Motor neuron (in vitro differentiated cells): ENCODE data around the gene PYDC1. TPM values are rescaled to one million over a fixed set of nuclear protein-coding genes. Genes with fewer than 3 reads are reported as not detected.

Source experiments
- ATAC-seq, 8 experiments: fragments of 200-7000 bp; cut with Tn5 transposase; replicated peaks in 6 of 8; 2 replicates each; pipeline ENCODE4 v1.8.0; 2021; ENCODE audit warnings: mild to moderate bottlenecking in 8 of 8, moderate library complexity in 8 of 8
- H3K27ac ChIP-seq, 2 donors: fragments of 250-450 bp; sonication (Bioruptor Pico); 2 replicates each; pipeline ENCODE4 v1.9.0; 2021; ENCODE audit warnings: antibody characterized with exemption in 2 of 2, mild to moderate bottlenecking in 2 of 2, moderate library complexity in 1 of 2
- H3K4me1 ChIP-seq, 2 donors: fragments of 250-450 bp; sonication (Bioruptor Pico); replicated peaks in 1 of 2; 2 replicates each; pipeline ENCODE4 v1.6.1; 2021; ENCODE audit warnings: antibody characterized with exemption in 2 of 2, mild to moderate bottlenecking in 2 of 2, moderate library complexity in 1 of 2
- H3K4me3 ChIP-seq, 5 donors: fragments of 250-450 bp; sonication (Bioruptor Pico); 2 replicates each; pipeline ENCODE4 v1.9.0; 2021; ENCODE audit warnings: antibody characterized with exemption in 5 of 5, mild to moderate bottlenecking in 5 of 5, moderate library complexity in 4 of 5
- WGBS, 10 experiments: fragments of 450-650 bp; shearing (Covaris generic); methylation state at CpG; one replicate each; pipeline ENCODE4 v1.0.0; 2022; 5-methylcytosine and 5-hydroxymethylcytosine counted together
- in situ Hi-C, 9 experiments: fragments of 400-800 bp; cut with MboI; loops; one replicate each; pipeline ENCODE4 v1.15.0; 2021; ENCODE audit warnings: low sequenced_read_pairs in 9 of 9, low pct_unique_long_range_greater_than_20kb in 2 of 9; ENCODE audit not compliant: unreplicated experiment in 9 of 9
- total RNA-seq, 8 experiments: library from RNA; unstranded; fragments of 300-600 nt; gene quantifications; 2 replicates each; pipeline versions ENCODE4 v1.2.3 to v1.2.4, GENCODE V29; 2022

PYDC1 gene
- total RNA-seq, 8 experiments from 2014 or later, result 0.22 to 0.52 (median 0.39) TPM; not detected in 4

- no peak for ATAC-seq
- 60 to 100% (median 88%) methylated on average over 1 to 2 of the region's 2 CpGs; no CpG with 5 or more reads in 2 of the 10 experiments for WGBS, 10 experiments
- H3K4me3 ChIP-seq, result no peak overlapping the region
- in situ Hi-C loops, result no loop called here
- no peaks in the 10 kb centered on the region for H3K4me1 ChIP-seq
- H3K27ac ChIP-seq, result no peak overlapping the region
Observed at GRCh38 chr16:31189412-31189778, 27.5 kb downstream of the PYDC1 start.

- ATAC-seq, result no peak
- in situ Hi-C loops, result no loop called here
- Histone ChIP-seq H3K4me3 (no peak overlapping the region), H3K4me1 (no peaks in the 10 kb centered on the region), H3K27ac (no peak overlapping the region)
- WGBS, 10 experiments, result 80 to 100% (median 100%) methylated on average over 1 to 3 of the region's 3 CpGs; no CpG with 5 or more reads in 1 of the 10 experiments
Observed at GRCh38 chr16:31188450-31189411, 28.2 kb downstream of the PYDC1 start.

- Histone ChIP-seq H3K27ac (no peak overlapping the region), H3K4me3 (no peak overlapping the region), H3K4me1 (peaks cover 2 to 6% of the 10 kb centered on the region in 2 donors)
- 80 to 100% (median 97%) methylated on average over 1 to 8 of the region's 8 CpGs; no CpG with 5 or more reads in 1 of the 10 experiments for WGBS, 10 experiments
- no peak for ATAC-seq
- in situ Hi-C loops, result no loop called here
Observed at GRCh38 chr16:31187808-31188189, 29.1 kb downstream of the PYDC1 start.

- no peak overlapping the region for H3K27ac ChIP-seq
- WGBS, 10 experiments, result 65 to 97% (median 90%) methylated on average over 2 to 10 of the region's 10 CpGs; no CpG with 5 or more reads in 1 of the 10 experiments
- peak in 5 of 8 experiments; percentile 7 to 25 (median 17) for ATAC-seq
- H3K4me1 ChIP-seq, result peaks cover 9 to 12% of the 10 kb centered on the region in 2 donors
- H3K4me3 ChIP-seq, result no peak overlapping the region
- in situ Hi-C loops, result no loop called here
Observed at GRCh38 chr16:31186930-31187807, 29.8 kb downstream of the PYDC1 start.

- in situ Hi-C loops, result no loop called here
- Histone ChIP-seq H3K27ac (no peak overlapping the region), H3K4me3 (no peak overlapping the region), H3K4me1 (peaks cover 13 to 17% of the 10 kb centered on the region in 2 donors)
- WGBS, 10 experiments, result 69 to 100% (median 94%) methylated on average over 1 to 7 of the region's 7 CpGs
- no peak for ATAC-seq
Observed at GRCh38 chr16:31186176-31186575, 30.8 kb downstream of the PYDC1 start.

GRCh38 chr16:31185339-31185738 lies 31.6 kb downstream of the PYDC1 start:
- Histone ChIP-seq H3K4me3 (no peak overlapping the region), H3K4me1 (peaks cover 13 to 17% of the 10 kb centered on the region in 2 donors), H3K27ac (no peak overlapping the region)
- in situ Hi-C loops, result no loop called here
- ATAC-seq, result no peak
- WGBS, 10 experiments, result 17 to 100% (median 85%) methylated on average over 1 to 5 of the region's 5 CpGs; no CpG with 5 or more reads in 1 of the 10 experiments

GRCh38 chr16:31184888-31185287 lies 32.0 kb downstream of the PYDC1 start:
- 96 to 100% (median 100%) methylated on average over 2 to 12 of the region's 14 CpGs; no CpG with 5 or more reads in 5 of the 10 experiments for WGBS, 10 experiments
- peaks cover 13 to 17% of the 10 kb centered on the region in 2 donors for H3K4me1 ChIP-seq
- in situ Hi-C loops, result no loop called here
- ATAC-seq, result no peak
- no peak overlapping the region for H3K27ac ChIP-seq
- no peak overlapping the region for H3K4me3 ChIP-seq

GRCh38 chr16:31183432-31184428 lies 33.2 kb downstream of the PYDC1 start:
- in situ Hi-C loops, result no loop called here
- no peak overlapping the region for H3K4me3 ChIP-seq
- peaks cover 16 to 21% of the 10 kb centered on the region in 2 donors for H3K4me1 ChIP-seq
- ATAC-seq, result no peak
- no peak overlapping the region for H3K27ac ChIP-seq
- WGBS, 10 experiments, result 67 to 96% (median 91%) methylated on average over 2 to 9 of the region's 10 CpGs; no CpG with 5 or more reads in 2 of the 10 experiments

GRCh38 chr16:31182391-31182790 lies 34.5 kb downstream of the PYDC1 start:
- peak overlapping the region; percentile 86 to 97 (median 92) for H3K4me3 ChIP-seq
- peak in 2 of 8 experiments; percentile 3 to 4 for ATAC-seq
- in situ Hi-C loops, result no loop called here
- WGBS, 10 experiments, result 0 to 70% (median 30%) methylated on average over 1 to 5 of the region's 7 CpGs; no CpG with 5 or more reads in 2 of the 10 experiments
- peaks cover 16 to 22% of the 10 kb centered on the region in 2 donors for H3K4me1 ChIP-seq
- H3K27ac ChIP-seq, result no peak overlapping the region

- Histone ChIP-seq H3K27ac (peak overlapping the region; percentile 99), H3K4me1 (peaks cover 16 to 22% of the 10 kb centered on the region in 2 donors), H3K4me3 (peak overlapping the region; percentile 86 to 97 (median 92))
- WGBS, 10 experiments, result 0 to 9% (median 2%) methylated on average over 1 to 17 of the region's 31 CpGs
- in situ Hi-C loops, result no loop called here
- peak in 4 of 8 experiments; percentile 0 to 8 (median 4) for ATAC-seq
Observed at GRCh38 chr16:31181102-31181830, 35.7 kb downstream of the PYDC1 start.

GRCh38 chr16:31179747-31180459 lies 37.0 kb downstream of the PYDC1 start, which contains the start of gene FUS:
FUS (plus strand) TSS chr16:31180139; CDS start chr16:31180215, 76 bp downstream.
- peak; percentile 47 to 82 (median 74) for ATAC-seq
- WGBS, 10 experiments, result 0 to 11% (median 0%) methylated on average over 1 to 27 of the region's 69 CpGs; no CpG with 5 or more reads in 6 of the 10 experiments
- peaks cover 16 to 22% of the 10 kb centered on the region in 2 donors for H3K4me1 ChIP-seq
- peak within 1 kb of the TSS; percentile 99 for H3K27ac ChIP-seq
- in situ Hi-C loops, result no loop called here
- H3K4me3 ChIP-seq, result peak within 1 kb of the TSS; percentile 86 to 97 (median 92)
